CD4-positive, alpha-beta memory T cell (primary cell): ENCODE results near the gene PLXNA3. TPM values are rescaled to one million over a fixed set of nuclear protein-coding genes. Genes with fewer than 3 reads are reported as not detected.

Experiments used
- CTCF ChIA-PET: fragments of 350-600 bp; sonication (Branson Sonifier 250); formaldehyde crosslinking; loops from one replicate; lab custom pipeline; 2021; ENCODE audit warnings: inconsistent platforms; ENCODE audit not compliant: partially characterized antibody; lab: Charles Lee
- POLR2A ChIA-PET: fragments of 350-600 bp; sonication (Branson Sonifier 250); formaldehyde crosslinking; loops from one replicate; lab custom pipeline; 2021; ENCODE audit not compliant: partially characterized antibody; lab: Charles Lee
- DNase-seq, 5 donors: peaks; one replicate each; pipeline versions ENCODE4 v3.0.0 to v3.0.0-alpha.2; 2020 to 2022; ENCODE audit warnings: mixed read lengths in 1 of 5
- H3K27ac ChIP-seq: one replicate; pipeline ENCODE4 v1.7.0; 2013; ENCODE audit warnings: low read depth, low read length
- H3K27me3 ChIP-seq: 2 replicates; pipeline ENCODE4 v1.7.0; 2013; ENCODE audit warnings: mild to moderate bottlenecking, low read length, moderate library complexity; ENCODE audit not compliant: insufficient read depth
- H3K36me3 ChIP-seq: 2 replicates; pipeline ENCODE4 v1.7.0; 2013; ENCODE audit warnings: mild to moderate bottlenecking, low read length, moderate library complexity; ENCODE audit not compliant: insufficient read depth
- H3K4me1 ChIP-seq: 2 replicates; pipeline ENCODE4 v1.7.0; 2013; ENCODE audit warnings: mild to moderate bottlenecking, low read length, moderate library complexity; ENCODE audit not compliant: insufficient read depth
- H3K4me3 ChIP-seq, 2 donors: one replicate each; pipeline ENCODE4 v1.7.0; 2013; ENCODE audit warnings: low read length in 2 of 2, mild to moderate bottlenecking in 1 of 2
- H3K9me3 ChIP-seq, 2 donors: one replicate each; pipeline ENCODE4 v1.7.0; 2013; ENCODE audit warnings: low read length in 2 of 2, control low read depth in 1 of 2; ENCODE audit not compliant: control insufficient read depth in 1 of 2
- H3K27ac Mint-ChIP-seq, 7 donors: one replicate each; pipeline ENCODE4 v1.8.0; 2020 to 2021; ENCODE audit warnings: mixed read lengths in 7 of 7, mild to moderate bottlenecking in 6 of 7, inconsistent platforms in 3 of 7, moderate library complexity in 3 of 7
- H3K27me3 Mint-ChIP-seq, 2 donors: one replicate each; pipeline ENCODE4 v1.8.0; 2020 to 2021; ENCODE audit warnings: mixed read lengths in 2 of 2
- H3K36me3 Mint-ChIP-seq, 2 donors: one replicate each; pipeline ENCODE4 v1.8.0; 2020 to 2021; ENCODE audit warnings: mixed read lengths in 2 of 2, inconsistent platforms in 1 of 2, mild to moderate bottlenecking in 1 of 2
- H3K4me1 Mint-ChIP-seq, 4 donors: one replicate each; pipeline ENCODE4 v1.8.0; 2020 to 2021; ENCODE audit warnings: mixed read lengths in 4 of 4, mild to moderate bottlenecking in 1 of 4
- H3K4me3 Mint-ChIP-seq, 8 donors: one replicate each; pipeline ENCODE4 v1.8.0; 2020 to 2021; ENCODE audit warnings: mixed read lengths in 8 of 8, mild to moderate bottlenecking in 7 of 8, moderate library complexity in 6 of 8, inconsistent platforms in 3 of 8
- H3K9me3 Mint-ChIP-seq, 8 donors: one replicate each; pipeline ENCODE4 v1.8.0; 2020 to 2021; ENCODE audit warnings: mixed read lengths in 8 of 8, mild to moderate bottlenecking in 5 of 8, inconsistent platforms in 3 of 8, moderate library complexity in 1 of 8
- intact Hi-C: fragments of 100-400 bp; cut with micrococcal nuclease; formaldehyde crosslinking; loops from one replicate; pipeline ENCODE4 v1.15.1; 2023
- polyA plus RNA-seq, 2 donors: library from polyadenylated mRNA; unstranded; fragments of 300-500 nt; fragmentation: Illumina TruSeq; gene quantifications; one replicate each; pipeline ENCODE4 v1.2.3, GENCODE V29; 2021
- total RNA-seq, 2 experiments: library from RNA; stranded (reverse); gene quantifications; one replicate each; pipeline ENCODE4 v1.2.3, GENCODE V29; 2021

PLXNA3 gene
- total and polyA plus RNA-seq, 4 experiments from 2014 or later: 0.29 to 90.3 (median 40.0) TPM

- ChIA-PET CTCF (no interaction called here), POLR2A (no interaction called here)
- no peaks in the 10 kb centered on the region for H3K27me3 Mint-ChIP-seq
- peaks cover 0 to 6% (median 0%) of the 10 kb centered on the region in 8 donors for H3K9me3 Mint-ChIP-seq
- peak overlapping the region in 4 of 7 donors; percentile 7 to 68 (median 46) for H3K27ac Mint-ChIP-seq
- Histone ChIP-seq H3K4me1 (peaks cover 28% of the 10 kb centered on the region), H3K36me3 (peaks cover 8% of the 10 kb centered on the region), H3K27me3 (no peaks in the 10 kb centered on the region), H3K9me3 (no peaks in the 10 kb centered on the region), H3K27ac (no peak overlapping the region), H3K4me3 (no peak overlapping the region)
- H3K4me1 Mint-ChIP-seq: peaks cover 16 to 27% (median 22%) of the 10 kb centered on the region in 4 donors
- no peak for DNase-seq
- H3K4me3 Mint-ChIP-seq: peak overlapping the region in 1 of 8 donors; percentile 21
- H3K36me3 Mint-ChIP-seq: peaks cover 10 to 32% of the 10 kb centered on the region in 2 donors
- intact Hi-C loops: no loop called here
Observed at GRCh38 chrX:154433605-154434004, 24.5 kb upstream of the PLXNA3 start.

GRCh38 chrX:154434394-154435168 is 23.5 kb upstream of the PLXNA3 start:
- Mint-ChIP-seq H3K27ac (peak overlapping the region in 2 of 7 donors; percentile 81 to 98), H3K4me1 (peaks cover 11 to 30% (median 17%) of the 10 kb centered on the region in 4 donors), H3K4me3 (no peak overlapping the region), H3K9me3 (peaks cover 0 to 6% (median 0%) of the 10 kb centered on the region in 8 donors), H3K27me3 (no peaks in the 10 kb centered on the region), H3K36me3 (peaks cover 10 to 33% of the 10 kb centered on the region in 2 donors)
- no peaks in the 10 kb centered on the region for H3K9me3 ChIP-seq
- no peak for DNase-seq
- intact Hi-C loops: loop anchor here (5.0 kb wide), 1 partner anchor 83 kb away; the partner anchor contains the start of gene FAM3A
- POLR2A ChIA-PET: interaction anchor here (0.7 to 1.4 kb wide), 2 partner anchors 24 to 36 kb away, joined by 3 to 7 read pairs; partner anchors contain the start of genes PLXNA3 and RPL10
- no peaks in the 10 kb centered on the region for H3K27me3 ChIP-seq
- peaks cover 28% of the 10 kb centered on the region for H3K4me1 ChIP-seq
- no peak overlapping the region for H3K4me3 ChIP-seq
- no peak overlapping the region for H3K27ac ChIP-seq
- CTCF ChIA-PET: no interaction called here
- H3K36me3 ChIP-seq: peaks cover 8% of the 10 kb centered on the region

- Histone ChIP-seq H3K9me3 (no peaks in the 10 kb centered on the region), H3K4me3 (no peak overlapping the region), H3K27me3 (no peaks in the 10 kb centered on the region), H3K27ac (no peak overlapping the region), H3K4me1 (peaks cover 28% of the 10 kb centered on the region), H3K36me3 (peaks cover 8% of the 10 kb centered on the region)
- no peaks in the 10 kb centered on the region for H3K27me3 Mint-ChIP-seq
- H3K4me3 Mint-ChIP-seq: peak overlapping the region in 2 of 8 donors; percentile 9 to 39
- H3K9me3 Mint-ChIP-seq: peaks cover 0 to 6% (median 0%) of the 10 kb centered on the region in 8 donors
- peak overlapping the region in 4 of 7 donors; percentile 12 to 98 (median 52) for H3K27ac Mint-ChIP-seq
- peaks cover 10 to 32% of the 10 kb centered on the region in 2 donors for H3K36me3 Mint-ChIP-seq
- POLR2A ChIA-PET: interaction anchor here (0.7 to 1.5 kb wide), 4 partner anchors 8 to 37 kb away, joined by 3 to 7 read pairs (median 6); partner anchors contain the start of genes PLXNA3 and RPL10
- DNase-seq: no peak
- CTCF ChIA-PET: no interaction called here
- intact Hi-C loops: loop anchor here (5.0 kb wide), 1 partner anchor 82 kb away; the partner anchor contains the start of gene FAM3A
- H3K4me1 Mint-ChIP-seq: peaks cover 8 to 27% (median 16%) of the 10 kb centered on the region in 4 donors
Observed at GRCh38 chrX:154435171-154435733, 22.8 kb upstream of the PLXNA3 start.

GRCh38 chrX:154436374-154436982 is 21.6 kb upstream of the PLXNA3 start:
- Histone ChIP-seq H3K4me3 (peak overlapping the region in 1 of 2 donors; percentile 35), H3K27ac (peak overlapping the region; percentile 82), H3K4me1 (peaks cover 33% of the 10 kb centered on the region), H3K27me3 (no peaks in the 10 kb centered on the region), H3K9me3 (no peaks in the 10 kb centered on the region), H3K36me3 (peaks cover 7% of the 10 kb centered on the region)
- Mint-ChIP-seq H3K27me3 (no peaks in the 10 kb centered on the region), H3K36me3 (peaks cover 6 to 31% of the 10 kb centered on the region in 2 donors), H3K4me1 (peaks cover 7 to 33% (median 18%) of the 10 kb centered on the region in 4 donors), H3K27ac (peak overlapping the region; percentile 80 to 98 (median 94)), H3K4me3 (peak overlapping the region; percentile 71 to 89 (median 77)), H3K9me3 (peaks cover 0 to 6% (median 0%) of the 10 kb centered on the region in 8 donors)
- intact Hi-C loops: loop anchor here (5.0 kb wide), 1 partner anchor 81 kb away; the partner anchor contains the start of gene FAM3A
- CTCF ChIA-PET: no interaction called here
- DNase-seq: peak; percentile 56 to 71 (median 65)
- POLR2A ChIA-PET: interaction anchor here (1.4 to 1.5 kb wide), 3 partner anchors 9 to 39 kb away, joined by 5 to 7 read pairs (median 6); partner anchors contain the start of gene RPL10

GRCh38 chrX:154436983-154437752 is 20.9 kb upstream of the PLXNA3 start, which contains the start of gene GDI1:
Gene GDI1 (plus strand): TSS chrX:154437154. CDS start chrX:154437255, 101 bp downstream.
- H3K4me3 ChIP-seq: peak within 1 kb of the TSS; percentile 29 to 40
- H3K27ac Mint-ChIP-seq: peak within 1 kb of the TSS; percentile 84 to 98 (median 94)
- H3K4me1 ChIP-seq: peaks cover 39% of the 10 kb centered on the region
- ChIA-PET POLR2A (interaction anchor here (1.0 to 1.5 kb wide), 4 partner anchors 10 to 53 kb away, joined by 3 to 7 read pairs (median 5); partner anchors contain the start of gene SLC10A3), CTCF (no interaction called here)
- peak within 1 kb of the TSS; percentile 86 to 89 (median 88) for H3K4me3 Mint-ChIP-seq
- H3K9me3 ChIP-seq: no peaks in the 10 kb centered on the region
- H3K36me3 ChIP-seq: no peaks in the 10 kb centered on the region
- no peaks in the 10 kb centered on the region for H3K27me3 ChIP-seq
- DNase-seq: peak; percentile 59 to 69 (median 65)
- intact Hi-C loops: loop anchor here (5.0 kb wide), 1 partner anchor 80 kb away; the partner anchor contains the start of gene FAM3A
- H3K27ac ChIP-seq: peak within 1 kb of the TSS; percentile 82
- H3K9me3 Mint-ChIP-seq: peaks cover 0 to 6% (median 0%) of the 10 kb centered on the region in 8 donors
- peaks cover 6 to 33% of the 10 kb centered on the region in 2 donors for H3K36me3 Mint-ChIP-seq
- H3K4me1 Mint-ChIP-seq: peaks cover 11 to 37% (median 24%) of the 10 kb centered on the region in 4 donors
- H3K27me3 Mint-ChIP-seq: no peaks in the 10 kb centered on the region
